ENCODE results near the gene NFILZ. TPM values are rescaled to one million over a fixed set of nuclear protein-coding genes. Genes with fewer than 3 reads are reported as not detected.
A peak's percentile ranks its signal among the peaks of the same experiment; 100 is the strongest.
"Not testable (repeated sequence)": the region's sequence is repeated elsewhere in the genome, so short reads cannot be mapped to it uniquely, and the experiment has no call there.

The NFILZ gene
- total RNA-seq, 1 experiment from 2014 or later, result not detected

GRCh38 chr19:8616861-8617260, 13.6 kb upstream of the NFILZ start:
- ChIA-PET POLR2A (interaction anchor here (0.7 kb wide), 1 partner anchor 312 kb away, joined by 3 read pairs; no protein-coding TSS in a partner anchor), CTCF (interaction anchor here (3.6 kb wide), 1 partner anchor 25 kb away, joined by 28 read pairs; no protein-coding TSS in a partner anchor), RAD21 (ENCODE audit: low non-redundant PET in 1 of 2, low total read pairs in 2 of 2, uncharacterized antibody in 2 of 2, unreplicated experiment in 2 of 2) (no interaction called here)
- no TSS peak for BruUV-seq (replicated peaks)
- no peaks in the 10 kb centered on the region for H3K9me2 ChIP-seq (ENCODE audit: insufficient read depth)
- no peak overlapping the region for H2AFZ ChIP-seq (ENCODE audit: low read depth, low read length, poor library complexity, severe bottlenecking)
- no peak overlapping the region for H3K4me3 ChIP-seq (replicated peaks in 1 of 2; ENCODE audit: low read depth in 1 of 2, low read length in 2 of 2)
- no peaks in the 10 kb centered on the region for H4K20me1 ChIP-seq (ENCODE audit: insufficient read depth)
- no peaks in the 10 kb centered on the region for H3K79me2 ChIP-seq (ENCODE audit: insufficient read depth, low read length)
- DNase-seq (ENCODE audit: low read depth, low spot score) (no peak), ATAC-seq (no peak)
- no peak overlapping the region for H3K27ac ChIP-seq (ENCODE audit: low read depth, low read length)
- H3K9me3 ChIP-seq (ENCODE audit: control insufficient read depth in 1 of 2, insufficient read depth in 1 of 2, low read depth in 1 of 2, low read length in 2 of 2), result no peaks in the 10 kb centered on the region
- H3K4me1 ChIP-seq (ENCODE audit: control insufficient read depth in 1 of 2, insufficient read depth in 2 of 2, low read length in 2 of 2), result peaks cover 4 to 24% of the 10 kb centered on the region in 2 experiments
- H3K4me2 ChIP-seq (ENCODE audit: low read length), result peak overlapping the region; percentile 65; the same call in 1 of the 2 replicates
- intact Hi-C loops (cut with micrococcal nuclease), result no loop called here
- H3K9ac ChIP-seq (ENCODE audit: low read length), result no peak overlapping the region
- H3K27me3 ChIP-seq (ENCODE audit: insufficient read depth, low read length), result no peaks in the 10 kb centered on the region
- H3K36me3 ChIP-seq (ENCODE audit: control insufficient read depth in 1 of 2, insufficient read depth in 2 of 2, low read length in 2 of 2), result no peaks in the 10 kb centered on the region
- TF ChIP-seq ZNF274 (IDR thresholded peaks at IDR 0.05; ENCODE audit: low read depth, low read length) (no peak), EGR1 (IDR thresholded peaks at IDR 0.05; ENCODE audit: low read depth) (no peak), POLR2AphosphoS5 (IDR thresholded peaks at IDR 0.05; ENCODE audit: low read depth, low read length) (no peak), CTCF (IDR thresholded peaks at IDR 0.05 in 2 of 3, conservative IDR thresholded peaks at IDR 0.05 in 1 of 3; ENCODE audit: borderline replicate concordance in 1 of 3, insufficient read depth in 1 of 3, low read depth in 2 of 3, low read length in 2 of 3) (no peak), YY1 (IDR thresholded peaks at IDR 0.05; ENCODE audit: extremely low read depth, insufficient replicate concordance, low read depth, low read length) (no peak), ATF3 (IDR thresholded peaks at IDR 0.05) (no peak), JUND (IDR thresholded peaks at IDR 0.05) (no peak), SP1 (IDR thresholded peaks at IDR 0.05; ENCODE audit: low read depth) (no peak), SIN3A (IDR thresholded peaks at IDR 0.05; ENCODE audit: low read depth) (no peak), POLR2A (IDR thresholded peaks at IDR 0.05; ENCODE audit: borderline replicate concordance, extremely low read depth, insufficient read depth, insufficient read length) (no peak), FOSL1 (IDR thresholded peaks at IDR 0.05; ENCODE audit: low read depth) (no peak), RAD21 (IDR thresholded peaks at IDR 0.05; ENCODE audit: low read depth) (no peak), EZH2 (IDR thresholded peaks at IDR 0.05) (no peak), SRF (IDR thresholded peaks at IDR 0.05; ENCODE audit: low read depth) (no peak), ZFX (IDR thresholded peaks at IDR 0.05) (no peak), CEBPB (IDR thresholded peaks at IDR 0.05; ENCODE audit: low read depth) (no peak), TCF7L2 (IDR thresholded peaks at IDR 0.05; ENCODE audit: borderline replicate concordance, extremely low read depth, insufficient read depth, insufficient read length) (no peak), EZH2phosphoT487 (IDR thresholded peaks at IDR 0.05; ENCODE audit: borderline replicate concordance) (no peak), CBX3 (IDR thresholded peaks at IDR 0.05; ENCODE audit: low read depth) (no peak)

- not testable (repeated sequence) for DNase-seq (ENCODE audit: low read depth, low spot score); H3K4me2 ChIP-seq (ENCODE audit: low read length)
These were observed 13.1 kb upstream of the NFILZ start for GRCh38 chr19:8617325-8617724.

More at GRCh38 chr19:8617325-8617724, 13.1 kb upstream of the NFILZ start:
- CTCF ChIA-PET; BruUV-seq (replicated peaks); H3K79me2 ChIP-seq (ENCODE audit: insufficient read depth, low read length); RAD21 ChIA-PET (ENCODE audit: low non-redundant PET in 1 of 2, low total read pairs in 2 of 2, uncharacterized antibody in 2 of 2, unreplicated experiment in 2 of 2); H3K4me3 ChIP-seq (replicated peaks in 1 of 2; ENCODE audit: low read depth in 1 of 2, low read length in 2 of 2); H3K9me2 ChIP-seq (ENCODE audit: insufficient read depth); H2AFZ ChIP-seq (ENCODE audit: low read depth, low read length, poor library complexity, severe bottlenecking); H3K27me3 ChIP-seq (ENCODE audit: insufficient read depth, low read length); ATAC-seq; POLR2A ChIA-PET; H3K27ac ChIP-seq (ENCODE audit: low read depth, low read length); H3K9ac ChIP-seq (ENCODE audit: low read length); intact Hi-C loops (cut with micrococcal nuclease); H4K20me1 ChIP-seq (ENCODE audit: insufficient read depth); H3K9me3 ChIP-seq (ENCODE audit: control insufficient read depth in 1 of 2, insufficient read depth in 1 of 2, low read depth in 1 of 2, low read length in 2 of 2); H3K36me3 ChIP-seq (ENCODE audit: control insufficient read depth in 1 of 2, insufficient read depth in 2 of 2, low read length in 2 of 2): not testable (repeated sequence)
- H3K4me1 ChIP-seq (ENCODE audit: control insufficient read depth in 1 of 2, insufficient read depth in 2 of 2, low read length in 2 of 2), result peaks cover 3 to 19% of the 10 kb centered on the region in 2 experiments; a peak in 3 of 4 replicates

Data from HCT116 (cell line).